ENCODE results near the gene SERPINH1. TPM values are rescaled to one million over a fixed set of nuclear protein-coding genes. Genes with fewer than 3 reads are reported as not detected.
A peak's percentile ranks its signal among the peaks of the same experiment; 100 is the strongest.

The SERPINH1 gene
- 10 to 100 TPM; 20.3 to 23.1 TPM for total RNA-seq

- Mint-ChIP-seq H3K27ac (peak within 1 kb of the TSS; percentile 98), H3K36me3 (ENCODE audit: low read depth) (peaks cover 3% of the 10 kb centered on the region), H3K4me1 (peaks cover 28% of the 10 kb centered on the region), H3K9me3 (ENCODE audit: low read depth) (no peaks in the 10 kb centered on the region), H3K27me3 (no peaks in the 10 kb centered on the region), H3K4me3 (peak within 1 kb of the TSS; percentile 99)
- CTCF ChIA-PET, result interaction anchor here (0.7 to 1.8 kb wide), 6 partner anchors 13 to 177 kb away, joined by 3 to 7 read pairs (median 4); no protein-coding TSS in a partner anchor
- POLR2A ChIA-PET, result interaction anchor here (0.6 to 1.3 kb wide), 6 partner anchors 8 to 653 kb away, joined by 3 to 5 read pairs (median 4); no protein-coding TSS in a partner anchor
- ATAC-seq (peak; percentile 93), DNase-seq (peak; percentile 88)
- intact Hi-C loops (cut with DNase I, micrococcal nuclease), result loop anchor here (1.0 kb wide), 5 partner anchors 21 to 673 kb away; partner anchors contain the start of genes GDPD5 (in 1 of the 2) and RPS3 (in 1 of the 2)
Observed at GRCh38 chr11:75562048-75562835, at the start of gene SERPINH1. TSS of gene SERPINH1 (plus strand) at chr11:75562253. CDS start at chr11:75566350, 4,097 bp downstream.

DNA sequence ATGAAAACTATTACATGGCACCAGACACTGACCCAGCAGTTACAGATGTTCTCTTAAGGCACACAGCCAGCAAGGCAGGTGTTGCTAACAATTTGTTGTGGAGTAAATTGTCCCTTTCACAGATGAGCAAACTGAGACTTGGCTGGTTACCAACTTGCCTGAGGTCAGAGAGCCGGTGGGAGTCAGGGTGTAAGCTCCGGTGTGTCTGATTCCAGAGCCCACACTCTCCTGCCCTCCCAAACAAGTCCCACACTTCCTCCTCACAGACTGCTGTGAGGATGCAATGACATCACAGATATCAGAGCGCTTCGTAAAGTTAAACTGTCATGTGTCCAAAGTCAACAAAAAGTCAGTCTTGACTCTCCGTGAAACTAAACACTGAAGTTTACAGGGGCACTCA lies 48.8 kb upstream of the SERPINH1 start:
- intact Hi-C loops (cut with DNase I, micrococcal nuclease), result no loop called here
- CTCF ChIA-PET, result interaction anchor here (0.7 kb wide), 1 partner anchor 91 kb away, joined by 3 read pairs; no protein-coding TSS in a partner anchor
- H3K27ac Mint-ChIP-seq, result no peak overlapping the region
- H3K4me1 Mint-ChIP-seq, result peaks cover 16% of the 10 kb centered on the region
- no peak for ATAC-seq
- no peaks in the 10 kb centered on the region for H3K36me3 Mint-ChIP-seq (ENCODE audit: low read depth)
- H3K27me3 Mint-ChIP-seq, result no peaks in the 10 kb centered on the region
- no peak overlapping the region for H3K4me3 Mint-ChIP-seq
- DNase-seq, result no peak
- POLR2A ChIA-PET, result no interaction called here
- H3K9me3 Mint-ChIP-seq (ENCODE audit: low read depth), result no peaks in the 10 kb centered on the region

DNA sequence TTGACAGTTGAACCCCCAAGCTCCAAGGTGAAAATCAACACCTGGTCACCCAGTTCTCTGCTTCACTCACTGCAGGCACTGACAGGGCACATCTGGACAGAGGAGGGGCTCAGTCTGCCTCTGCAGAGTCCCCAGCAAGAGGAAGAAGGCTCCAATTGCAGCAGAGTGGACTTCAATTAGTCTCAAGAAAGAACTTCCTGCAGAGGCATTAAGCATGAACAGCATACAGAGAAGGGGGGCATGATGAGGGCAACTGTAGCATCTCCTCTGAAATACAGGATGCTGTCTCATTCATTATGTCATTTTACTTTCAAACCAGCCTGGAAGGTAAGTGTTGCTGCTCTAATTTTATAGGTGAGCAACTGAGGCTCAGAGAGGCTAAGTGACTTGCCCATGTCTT lies 47.5 kb upstream of the SERPINH1 start:
- Mint-ChIP-seq H3K4me1 (peaks cover 14% of the 10 kb centered on the region), H3K9me3 (ENCODE audit: low read depth) (no peaks in the 10 kb centered on the region), H3K4me3 (no peak overlapping the region), H3K27me3 (no peaks in the 10 kb centered on the region), H3K36me3 (ENCODE audit: low read depth) (no peaks in the 10 kb centered on the region), H3K27ac (no peak overlapping the region)
- POLR2A ChIA-PET, result no interaction called here
- DNase-seq, result no peak
- ATAC-seq, result no peak
- CTCF ChIA-PET, result interaction anchor here (0.6 kb wide), 1 partner anchor 253 kb away, joined by 3 read pairs; no protein-coding TSS in a partner anchor
- intact Hi-C loops (cut with DNase I, micrococcal nuclease), result no loop called here

DNA sequence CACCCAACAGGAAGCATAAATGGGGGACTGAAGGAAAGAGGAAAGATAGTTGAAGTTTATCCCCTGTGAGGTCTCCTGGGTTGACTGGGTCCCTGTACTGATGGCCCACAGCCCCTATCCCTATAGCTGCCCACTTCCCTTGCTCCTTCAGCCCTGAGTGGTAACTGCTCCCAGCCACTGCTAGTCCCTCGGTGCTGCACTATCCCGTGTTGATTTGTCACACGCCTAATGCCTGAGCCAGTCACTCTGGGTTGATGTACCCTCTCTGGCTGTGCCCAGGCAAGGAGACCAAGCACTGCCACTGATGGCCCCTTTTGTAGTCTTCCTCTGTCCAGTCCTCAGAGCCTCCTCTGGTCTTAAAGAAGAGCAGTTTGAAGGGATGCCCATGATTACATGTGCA lies 45.9 kb upstream of the SERPINH1 start:
- no peak overlapping the region for H3K4me3 Mint-ChIP-seq
- ChIA-PET POLR2A (no interaction called here), CTCF (no interaction called here)
- no peak for ATAC-seq
- DNase-seq, result no peak
- H3K4me1 Mint-ChIP-seq, result peaks cover 14% of the 10 kb centered on the region
- H3K27me3 Mint-ChIP-seq, result no peaks in the 10 kb centered on the region
- intact Hi-C loops (cut with DNase I, micrococcal nuclease), result no loop called here
- H3K36me3 Mint-ChIP-seq (ENCODE audit: low read depth), result no peaks in the 10 kb centered on the region
- H3K27ac Mint-ChIP-seq, result no peak overlapping the region
- no peaks in the 10 kb centered on the region for H3K9me3 Mint-ChIP-seq (ENCODE audit: low read depth)

DNA sequence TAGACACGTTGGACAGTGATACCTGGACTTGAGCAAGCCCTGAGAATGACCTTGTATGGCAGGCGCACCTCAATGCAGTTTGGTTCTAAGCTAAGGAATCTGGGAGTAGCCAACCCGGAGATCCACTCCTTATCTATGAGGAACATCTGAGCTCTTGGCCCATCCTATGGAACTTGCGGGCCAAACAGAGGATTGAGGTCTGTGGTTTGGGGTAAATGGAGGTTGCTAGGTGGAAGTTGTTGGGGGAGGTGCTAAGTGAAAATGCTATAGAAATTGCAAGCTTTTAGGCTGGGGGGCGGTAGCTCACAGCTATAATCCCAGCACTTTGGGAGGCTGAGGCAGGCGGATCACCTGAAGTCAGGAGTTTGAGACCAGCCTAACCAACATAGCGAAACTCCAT lies 45.2 kb upstream of the SERPINH1 start:
- H3K9me3 Mint-ChIP-seq (ENCODE audit: low read depth), result no peaks in the 10 kb centered on the region
- H3K36me3 Mint-ChIP-seq (ENCODE audit: low read depth), result no peaks in the 10 kb centered on the region
- ATAC-seq (no peak), DNase-seq (no peak)
- intact Hi-C loops (cut with DNase I, micrococcal nuclease), result no loop called here
- H3K27ac Mint-ChIP-seq, result peak overlapping the region; percentile 39
- POLR2A ChIA-PET, result interaction anchor here (0.6 kb wide), 1 partner anchor 12 kb away, joined by 3 read pairs; no protein-coding TSS in a partner anchor
- H3K4me3 Mint-ChIP-seq, result no peak overlapping the region
- H3K4me1 Mint-ChIP-seq, result peaks cover 14% of the 10 kb centered on the region
- CTCF ChIA-PET, result interaction anchor here (1.1 kb wide), 1 partner anchor 16 kb away, joined by 3 read pairs; no protein-coding TSS in a partner anchor
- no peaks in the 10 kb centered on the region for H3K27me3 Mint-ChIP-seq

DNA sequence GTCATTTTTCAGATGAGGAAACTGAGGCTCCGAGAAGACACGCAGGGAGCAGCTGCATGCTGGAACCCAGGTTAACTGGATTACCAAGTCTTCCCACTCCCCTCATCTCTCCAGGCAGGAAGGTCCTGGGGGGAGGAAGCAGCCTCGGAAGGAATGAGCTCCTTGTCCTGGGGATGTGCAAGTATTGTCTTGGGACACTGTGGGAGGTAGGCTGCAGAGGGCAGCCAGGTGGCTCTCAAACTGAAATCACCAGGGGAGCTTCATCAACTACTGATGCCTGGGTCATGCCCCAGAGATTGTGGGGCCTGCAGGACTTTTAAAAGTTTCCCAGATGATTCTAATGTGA lies 43.9 kb upstream of the SERPINH1 start:
- ATAC-seq, result no peak
- Mint-ChIP-seq H3K36me3 (ENCODE audit: low read depth) (no peaks in the 10 kb centered on the region), H3K27ac (no peak overlapping the region), H3K4me1 (peaks cover 16% of the 10 kb centered on the region), H3K27me3 (no peaks in the 10 kb centered on the region), H3K9me3 (ENCODE audit: low read depth) (no peaks in the 10 kb centered on the region), H3K4me3 (no peak overlapping the region)
- DNase-seq, result no peak
- CTCF ChIA-PET, result interaction anchor here (0.7 to 5.8 kb wide), 2 partner anchors 15 to 183 kb away, joined by 3 to 46 read pairs; no protein-coding TSS in a partner anchor
- POLR2A ChIA-PET, result no interaction called here
- intact Hi-C loops (cut with DNase I, micrococcal nuclease), result no loop called here

DNA sequence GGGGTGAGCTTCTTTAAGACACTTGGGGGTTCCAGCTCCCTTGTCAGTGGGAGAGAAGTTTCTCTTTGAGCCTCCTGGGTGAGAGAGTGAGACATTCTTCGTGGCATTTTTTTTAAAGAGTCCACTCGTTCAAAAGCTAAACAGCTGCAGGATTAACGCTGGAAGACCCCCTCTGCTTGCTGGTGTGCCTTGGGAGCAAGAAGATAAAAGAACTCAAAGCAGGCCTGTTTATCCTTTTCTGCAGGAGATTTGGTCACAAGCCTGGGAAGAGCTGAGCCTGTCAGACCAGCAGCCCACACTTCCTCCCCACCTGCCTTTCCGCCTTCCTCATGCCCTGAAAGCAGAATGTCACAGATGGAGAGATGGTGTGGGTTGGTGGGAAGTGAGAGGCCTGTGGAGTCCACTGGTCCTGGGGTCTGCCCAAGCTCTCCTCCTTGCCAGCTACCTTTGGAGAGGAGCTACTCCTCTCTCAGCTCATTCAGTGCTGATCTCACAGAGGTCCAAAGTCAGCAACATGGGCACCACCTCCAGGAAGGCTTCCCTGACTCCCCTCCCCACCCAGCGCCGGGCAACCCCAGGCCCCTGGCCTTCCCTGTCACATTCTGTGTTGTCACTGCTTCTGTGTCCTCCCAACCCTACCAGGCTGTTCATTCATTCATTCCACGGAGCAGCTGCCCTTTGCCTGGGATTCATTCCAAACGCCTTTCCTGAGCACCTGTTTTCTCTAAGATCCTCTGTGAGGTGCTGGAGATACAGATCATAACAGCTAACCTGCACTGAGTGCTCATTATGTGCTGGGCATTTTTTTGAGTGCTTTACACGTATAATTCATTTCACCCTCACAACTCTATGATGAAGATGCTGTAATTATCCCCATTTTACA lies 43.0 kb upstream of the SERPINH1 start:
- Mint-ChIP-seq H3K9me3 (ENCODE audit: low read depth) (no peaks in the 10 kb centered on the region), H3K36me3 (ENCODE audit: low read depth) (no peaks in the 10 kb centered on the region), H3K27me3 (no peaks in the 10 kb centered on the region), H3K4me1 (peaks cover 25% of the 10 kb centered on the region), H3K4me3 (no peak overlapping the region), H3K27ac (no peak overlapping the region)
- POLR2A ChIA-PET, result no interaction called here
- intact Hi-C loops (cut with DNase I, micrococcal nuclease), result no loop called here
- CTCF ChIA-PET, result interaction anchor here (0.7 to 5.8 kb wide), 5 partner anchors 14 to 184 kb away, joined by 3 to 46 read pairs (median 3); no protein-coding TSS in a partner anchor
- ATAC-seq (no peak), DNase-seq (no peak)

DNA sequence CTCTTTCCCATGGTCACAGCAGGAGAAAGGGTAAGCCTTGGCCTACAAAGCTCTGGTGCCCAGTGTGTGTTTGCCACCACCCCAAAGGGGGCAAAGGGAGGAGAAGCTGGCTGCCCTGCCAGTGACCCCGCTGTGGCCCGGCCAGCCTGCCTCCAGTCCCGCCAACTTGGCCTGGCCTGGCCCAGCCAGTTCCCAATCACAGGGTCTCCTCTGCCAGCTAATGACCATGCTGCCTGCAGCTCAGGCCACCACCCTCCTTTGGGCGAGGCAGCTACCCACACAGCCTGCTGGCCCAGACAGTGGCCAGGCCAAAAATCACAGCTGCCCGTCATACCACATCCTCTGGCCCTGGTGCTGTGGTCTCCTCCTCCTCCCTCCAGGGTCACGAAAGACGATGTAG lies 41.4 kb upstream of the SERPINH1 start:
- peaks cover 33% of the 10 kb centered on the region for H3K4me1 Mint-ChIP-seq

GRCh38 chr11:75522286-75523044 lies 39.6 kb upstream of the SERPINH1 start:
- POLR2A ChIA-PET, result interaction anchor here (0.8 kb wide), 1 partner anchor 14 kb away, joined by 3 read pairs; no protein-coding TSS in a partner anchor
- H3K27ac Mint-ChIP-seq, result no peak overlapping the region
- H3K9me3 Mint-ChIP-seq (ENCODE audit: low read depth), result no peaks in the 10 kb centered on the region
- H3K4me3 Mint-ChIP-seq, result no peak overlapping the region
- CTCF ChIA-PET, result interaction anchor here (0.7 to 5.8 kb wide), 9 partner anchors 10 to 184 kb away, joined by 3 to 46 read pairs (median 5); no protein-coding TSS in a partner anchor
- intact Hi-C loops (cut with DNase I, micrococcal nuclease), result loop anchor here in 1 of 2 experiments (10.0 kb wide), 1 partner anchor 248 kb away; no protein-coding TSS in a partner anchor
- ATAC-seq, result no peak
- peaks cover 27% of the 10 kb centered on the region for H3K4me1 Mint-ChIP-seq
- DNase-seq, result no peak
- H3K36me3 Mint-ChIP-seq (ENCODE audit: low read depth), result no peaks in the 10 kb centered on the region
- H3K27me3 Mint-ChIP-seq, result no peaks in the 10 kb centered on the region

More for the DNA sequence above, 41.4 kb upstream of the SERPINH1 start:
- ChIA-PET POLR2A (interaction anchor here (1.2 kb wide), 1 partner anchor 42 kb away, joined by 5 read pairs; no protein-coding TSS in a partner anchor), CTCF (interaction anchor here (0.6 to 5.8 kb wide), 5 partner anchors 12 to 496 kb away, joined by 3 to 46 read pairs (median 3); no protein-coding TSS in a partner anchor)
- no peak overlapping the region for H3K27ac Mint-ChIP-seq
- H3K4me3 Mint-ChIP-seq, result no peak overlapping the region
- H3K36me3 Mint-ChIP-seq (ENCODE audit: low read depth), result no peaks in the 10 kb centered on the region
- no peaks in the 10 kb centered on the region for H3K9me3 Mint-ChIP-seq (ENCODE audit: low read depth)
- no peak for ATAC-seq
- intact Hi-C loops (cut with DNase I, micrococcal nuclease), result loop anchor here in 1 of 2 experiments (10.0 kb wide), 1 partner anchor 246 kb away; no protein-coding TSS in a partner anchor
- DNase-seq, result no peak
- no peaks in the 10 kb centered on the region for H3K27me3 Mint-ChIP-seq

DNA sequence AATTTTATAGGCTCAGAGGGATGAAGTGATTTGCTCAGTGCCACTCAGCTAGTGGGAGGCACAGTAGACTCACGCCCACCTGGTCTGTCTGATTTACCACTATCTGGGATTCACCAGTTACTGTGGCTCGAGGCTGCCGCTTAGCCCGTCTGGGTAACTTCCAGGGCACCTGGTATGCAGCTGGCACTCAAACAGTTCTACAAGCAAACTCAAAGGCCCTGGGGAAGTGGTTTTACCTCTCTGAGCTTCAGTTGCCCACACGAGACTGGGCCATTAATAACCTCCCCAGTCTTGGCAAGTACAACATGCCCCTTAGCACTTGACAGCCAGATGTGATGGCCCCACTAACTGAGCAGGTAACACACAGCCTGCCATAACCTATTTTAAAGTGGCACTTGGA lies 38.9 kb upstream of the SERPINH1 start:
- no peak overlapping the region for H3K4me3 Mint-ChIP-seq
- intact Hi-C loops (cut with DNase I, micrococcal nuclease), result loop anchor here in 1 of 2 experiments (10.0 kb wide), 1 partner anchor 248 kb away; no protein-coding TSS in a partner anchor
- POLR2A ChIA-PET, result interaction anchor here (0.6 to 0.8 kb wide), 2 partner anchors 14 to 122 kb away, joined by 3 read pairs; no protein-coding TSS in a partner anchor

More for the DNA sequence above, 38.9 kb upstream of the SERPINH1 start:
- DNase-seq (no peak), ATAC-seq (no peak)
- no peaks in the 10 kb centered on the region for H3K27me3 Mint-ChIP-seq
- no peaks in the 10 kb centered on the region for H3K36me3 Mint-ChIP-seq (ENCODE audit: low read depth)
- H3K27ac Mint-ChIP-seq, result no peak overlapping the region
- CTCF ChIA-PET, result interaction anchor here (0.7 to 5.8 kb wide), 8 partner anchors 10 to 183 kb away, joined by 3 to 46 read pairs (median 6); no protein-coding TSS in a partner anchor
- H3K4me1 Mint-ChIP-seq, result peaks cover 23% of the 10 kb centered on the region
- H3K9me3 Mint-ChIP-seq (ENCODE audit: low read depth), result no peaks in the 10 kb centered on the region
